ENCODE results near the gene PTPRT.

DNA sequence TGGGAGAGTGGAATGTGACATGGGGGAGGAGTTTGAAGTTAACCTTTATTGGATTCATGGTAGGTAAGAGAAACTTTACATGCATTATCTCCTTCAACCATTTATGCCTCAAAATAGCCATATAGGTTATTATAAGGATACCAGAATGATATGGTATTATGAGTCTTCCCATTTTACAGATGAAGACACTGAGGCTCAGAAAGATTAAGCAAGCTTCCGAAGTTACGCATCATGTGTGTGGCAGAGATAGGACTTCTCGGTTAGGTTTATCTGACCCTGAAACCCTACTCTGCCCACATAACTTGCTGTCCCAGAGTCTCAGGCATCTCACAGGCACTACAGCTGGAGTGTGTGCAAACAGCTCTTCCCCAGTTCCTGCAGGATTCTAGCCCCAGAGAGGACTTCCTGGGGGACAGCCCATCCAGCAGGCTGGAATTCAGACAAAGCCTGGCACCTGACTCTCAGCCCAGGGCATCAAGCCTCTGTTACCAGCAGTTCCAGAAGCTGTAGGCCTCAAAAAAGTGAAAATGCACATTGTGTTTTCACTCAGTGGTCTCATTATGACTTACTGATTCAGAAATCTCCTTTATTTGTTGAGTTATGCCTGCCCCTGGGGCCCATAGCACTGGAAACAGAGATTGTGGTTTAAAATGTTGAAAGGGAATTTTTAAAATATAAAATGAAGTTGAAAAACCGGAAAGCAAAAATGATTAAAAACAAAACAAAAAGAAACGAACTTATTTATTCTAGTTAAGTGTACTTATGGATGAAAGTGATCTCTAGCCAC lies 1058.7 kb downstream of the PTPRT start:
- TF ChIP-seq CTCF (conservative IDR thresholded peaks at IDR 0.05; ENCODE audit: low read depth, low read length) (no peak), MAFK (IDR thresholded peaks at IDR 0.05; ENCODE audit: low read depth, low read length) (no peak), POLR2A (IDR thresholded peaks at IDR 0.05; ENCODE audit: low read depth, low read length) (no peak), CHD1 (IDR thresholded peaks at IDR 0.05; ENCODE audit: low read depth, low read length) (no peak), RFX5 (IDR thresholded peaks at IDR 0.05; ENCODE audit: low read depth, low read length) (no peak), MXI1 (IDR thresholded peaks at IDR 0.05; ENCODE audit: borderline replicate concordance, low read depth, low read length) (no peak), CEBPB (IDR thresholded peaks at IDR 0.05; ENCODE audit: low read depth, low read length) (no peak)

Measured in IMR-90 (cell line).